WTC11 (cell line): ENCODE measurements around the gene BHLHE40. TPM values are rescaled to one million over a fixed set of nuclear protein-coding genes. Genes with fewer than 3 reads are reported as not detected.

Experiments used
- ATAC-seq: fragments of 200-7000 bp; cut with Tn5 transposase; 2 replicates; pipeline ENCODE4 v1.10.0; 2021; ENCODE audit warnings: mild to moderate bottlenecking, moderate library complexity
- CTCF ChIA-PET: fragments of 300-600 bp; sonication (Branson Sonifier 250); formaldehyde crosslinking; loops from one replicate; lab custom pipeline; 2021; ENCODE audit warnings: antibody characterized with exemption; lab: Charles Lee
- POLR2A ChIA-PET: fragments of 350-600 bp; sonication (Branson Sonifier 250); formaldehyde crosslinking; loops from one replicate; lab custom pipeline; 2021; ENCODE audit warnings: antibody characterized with exemption; lab: Charles Lee
- DNase-seq: peaks from one replicate; pipeline ENCODE4 v3.0.0; 2021; ENCODE audit warnings: low spot score
- H3K27ac Mint-ChIP-seq: 2 replicates; pipeline ENCODE4 v1.8.0; 2021; ENCODE audit warnings: mixed read lengths
- H3K27me3 Mint-ChIP-seq: 2 replicates; pipeline ENCODE4 v1.8.0; 2021; ENCODE audit warnings: low read depth, mild to moderate bottlenecking, moderate library complexity, mixed read lengths
- H3K36me3 Mint-ChIP-seq: 2 replicates; pipeline ENCODE4 v1.8.0; 2021; ENCODE audit warnings: mixed read lengths
- H3K4me1 Mint-ChIP-seq: 2 replicates; pipeline ENCODE4 v1.8.0; 2022; ENCODE audit warnings: mixed read lengths
- H3K4me3 Mint-ChIP-seq: 2 replicates; pipeline ENCODE4 v1.8.0; 2021; ENCODE audit warnings: mild to moderate bottlenecking, moderate library complexity, mixed read lengths
- H3K9me3 Mint-ChIP-seq: 2 replicates; pipeline ENCODE4 v1.8.0; 2021; ENCODE audit warnings: mixed read lengths
- ARID4B ChIP-seq: sonication (generic); formaldehyde crosslinking; IDR thresholded peaks from 2 replicates; pipeline ENCODE4 v1.8.0; 2023; ENCODE audit warnings: missing genetic modification reagents, mild to moderate bottlenecking, borderline replicate concordance
- CDX4 ChIP-seq: fragments of 250-450 bp; sonication (Bioruptor Pico); IDR thresholded peaks from 2 replicates; pipeline ENCODE4 v1.9.0; 2021; ENCODE audit warnings: moderate library complexity, mild to moderate bottlenecking, inconsistent platforms, borderline replicate concordance
- E2F1 ChIP-seq: sonication (generic); formaldehyde crosslinking; IDR thresholded peaks from 2 replicates; pipeline ENCODE4 v1.8.0; 2022; ENCODE audit warnings: mild to moderate bottlenecking, missing genetic modification reagents
- EMX1 ChIP-seq: fragments of 250-450 bp; sonication (Bioruptor Pico); IDR thresholded peaks from 2 replicates; pipeline ENCODE4 v1.8.0; 2021; ENCODE audit warnings: mild to moderate bottlenecking
- FOXK1 ChIP-seq: sonication (generic); formaldehyde crosslinking; IDR thresholded peaks from 2 replicates; pipeline ENCODE4 v1.8.0; 2022; ENCODE audit warnings: mild to moderate bottlenecking, moderate library complexity, missing genetic modification reagents
- FOXP1 ChIP-seq: sonication (generic); formaldehyde crosslinking; IDR thresholded peaks from 2 replicates; pipeline ENCODE4 v1.8.0; 2022; ENCODE audit warnings: missing genetic modification reagents, mild to moderate bottlenecking, moderate library complexity, borderline replicate concordance
- GRHL2 ChIP-seq: fragments of 250-450 bp; sonication (Bioruptor Pico); IDR thresholded peaks from 2 replicates; pipeline ENCODE4 v1.8.0; 2022; ENCODE audit warnings: mild to moderate bottlenecking, moderate library complexity; ENCODE audit not compliant: insufficient replicate concordance, severe bottlenecking
- HMGXB4 ChIP-seq: sonication (generic); formaldehyde crosslinking; IDR thresholded peaks from 2 replicates; pipeline ENCODE4 v1.8.1; 2023; ENCODE audit warnings: mild to moderate bottlenecking, moderate library complexity, missing genetic modification reagents
- IRF1 ChIP-seq: sonication (generic); formaldehyde crosslinking; IDR thresholded peaks from 2 replicates; pipeline ENCODE4 v1.8.0; 2023; ENCODE audit warnings: missing genetic modification reagents
- JAZF1 ChIP-seq: fragments of 250-450 bp; sonication (Bioruptor Pico); IDR thresholded peaks from 2 replicates; pipeline ENCODE4 v1.9.0; 2021; ENCODE audit warnings: moderate library complexity, mild to moderate bottlenecking, inconsistent platforms
- MAX ChIP-seq: sonication (generic); formaldehyde crosslinking; IDR thresholded peaks from 2 replicates; pipeline ENCODE4 v1.8.0; 2022; ENCODE audit warnings: mild to moderate bottlenecking, missing genetic modification reagents
- MYBL2 ChIP-seq: sonication (generic); formaldehyde crosslinking; IDR thresholded peaks from 2 replicates; pipeline ENCODE4 v1.8.1; 2023; ENCODE audit warnings: mild to moderate bottlenecking, moderate library complexity, missing genetic modification reagents
- NFE2L1 ChIP-seq: sonication (generic); formaldehyde crosslinking; IDR thresholded peaks from 2 replicates; pipeline ENCODE4 v1.8.1; 2023; ENCODE audit warnings: missing genetic modification reagents
- PREB ChIP-seq: sonication (generic); formaldehyde crosslinking; IDR thresholded peaks from 2 replicates; pipeline ENCODE4 v1.8.1; 2022; ENCODE audit warnings: mild to moderate bottlenecking, missing genetic modification reagents, moderate library complexity, borderline replicate concordance
- TEAD1 ChIP-seq: sonication (generic); formaldehyde crosslinking; IDR thresholded peaks from 2 replicates; pipeline ENCODE4 v1.8.0; 2022; ENCODE audit warnings: mild to moderate bottlenecking, missing genetic modification reagents
- TP53 ChIP-seq: sonication (generic); formaldehyde crosslinking; IDR thresholded peaks from 2 replicates; pipeline ENCODE4 v1.8.1; 2023; ENCODE audit warnings: mild to moderate bottlenecking, missing genetic modification reagents
- ZNF138 ChIP-seq: sonication (generic); formaldehyde crosslinking; conservative IDR thresholded peaks from 2 replicates; pipeline ENCODE4 v1.8.1; 2022; ENCODE audit warnings: mild to moderate bottlenecking, moderate library complexity, missing genetic modification reagents
- ZNF317 ChIP-seq: sonication (generic); formaldehyde crosslinking; IDR thresholded peaks from 2 replicates; pipeline ENCODE4 v1.8.1; 2023; ENCODE audit warnings: low read depth, mild to moderate bottlenecking, moderate library complexity, missing genetic modification reagents, borderline replicate concordance
- ZNF416 ChIP-seq: fragments of 250-450 bp; sonication (Bioruptor Pico); IDR thresholded peaks from 2 replicates; pipeline ENCODE4 v1.9.0; 2021; ENCODE audit warnings: mild to moderate bottlenecking, inconsistent platforms
- ZNF425 ChIP-seq: fragments of 250-450 bp; sonication (Bioruptor Pico); conservative IDR thresholded peaks from 2 replicates; pipeline ENCODE4 v1.9.0; 2021; ENCODE audit warnings: mild to moderate bottlenecking
- total RNA-seq: library from RNA; stranded (reverse); gene quantifications from 3 replicates; pipeline ENCODE4 v1.2.3, GENCODE V29; 2021

BHLHE40 gene
- total RNA-seq, 1 experiment from 2014 or later = 5.7 TPM

- DNase-seq = no peak
- no peak overlapping the region for H3K4me3 Mint-ChIP-seq
- H3K27ac Mint-ChIP-seq = no peak overlapping the region
- ChIA-PET CTCF (interaction anchor here (1.0 kb wide), 1 partner anchor 229 kb away, joined by 3 read pairs; no protein-coding TSS in a partner anchor), POLR2A (no interaction called here)
- H3K27me3 Mint-ChIP-seq = no peaks in the 10 kb centered on the region
- H3K9me3 Mint-ChIP-seq = no peaks in the 10 kb centered on the region
- ATAC-seq = no peak
- no peaks in the 10 kb centered on the region for H3K4me1 Mint-ChIP-seq
- H3K36me3 Mint-ChIP-seq = no peaks in the 10 kb centered on the region
- TF ChIP-seq NFE2L1 (CRISPR knock-in tag) (no peak), MYBL2 (CRISPR knock-in tag) (no peak), EMX1 (CRISPR knock-in tag) (no peak), HMGXB4 (CRISPR knock-in tag) (no peak)
Measured at GRCh38 chr3:4949659-4950058, 29.6 kb upstream of the BHLHE40 start.

GRCh38 chr3:4950351-4950784 lies 28.9 kb upstream of the BHLHE40 start:
- POLR2A ChIA-PET = no interaction called here
- ATAC-seq (no peak), DNase-seq (no peak)
- no peaks in the 10 kb centered on the region for H3K4me1 Mint-ChIP-seq
- H3K4me3 Mint-ChIP-seq = no peak overlapping the region
- no peaks in the 10 kb centered on the region for H3K36me3 Mint-ChIP-seq
- no peaks in the 10 kb centered on the region for H3K9me3 Mint-ChIP-seq
- H3K27me3 Mint-ChIP-seq = no peaks in the 10 kb centered on the region
- no peak overlapping the region for H3K27ac Mint-ChIP-seq
- CTCF ChIA-PET = interaction anchor here (1.0 kb wide), 1 partner anchor 230 kb away, joined by 3 read pairs; no protein-coding TSS in a partner anchor
- TF ChIP-seq ZNF425 (CRISPR knock-in tag) (no peak), MAX (CRISPR knock-in tag) (no peak), ZNF138 (CRISPR knock-in tag) (no peak), CDX4 (no peak), FOXP1 (no peak), FOXK1 (CRISPR knock-in tag) (no peak), ZNF317 (CRISPR knock-in tag) (no peak), TP53 (no peak), GRHL2 (no peak), E2F1 (CRISPR knock-in tag) (no peak), MYBL2 (CRISPR knock-in tag) (no peak), PREB (no peak), IRF1 (CRISPR knock-in tag) (no peak), ZNF416 (CRISPR knock-in tag) (no peak), TEAD1 (CRISPR knock-in tag) (no peak), JAZF1 (CRISPR knock-in tag) (no peak), ARID4B (CRISPR knock-in tag) (no peak)
